GM12892 (cell line): ENCODE results near the gene TREM2. TPM values are rescaled to one million over a fixed set of nuclear protein-coding genes. Genes with fewer than 3 reads are reported as not detected.

Source experiments
- DNase-seq: peaks from one replicate; pipeline ENCODE4 v3.0.0; 2011; ENCODE audit not compliant: insufficient read length
- FAIRE-seq: peaks from 2 replicates; lab custom pipeline; 2011; peaks lifted over from hg19 to GRCh38; lab: Jason Lieb, UNC
- POLR2A ChIP-seq: IDR thresholded peaks from 2 replicates; pipeline ENCODE4 v1.6.1; 2011; ENCODE audit warnings: low read depth, low read length, control low read depth
- POLR2AphosphoS5 ChIP-seq: IDR thresholded peaks from 2 replicates; pipeline ENCODE4 v1.6.1; 2011; ENCODE audit warnings: low read depth, low read length, control low read depth
- TAF1 ChIP-seq: IDR thresholded peaks from 2 replicates; pipeline ENCODE4 v1.6.1; 2011; ENCODE audit warnings: low read depth, mild to moderate bottlenecking, control low read depth, low read length, borderline replicate concordance
- polyA plus RNA-seq: library from polyadenylated mRNA; unstranded; fragments of >200 nt; gene quantifications from one replicate; pipeline ENCODE4 v1.2.1, GENCODE V29; 2012; ENCODE audit warnings: missing spikeins, inconsistent platforms; ENCODE audit not compliant: missing spikeins

TREM2 gene
- not detected for polyA plus RNA-seq

DNA sequence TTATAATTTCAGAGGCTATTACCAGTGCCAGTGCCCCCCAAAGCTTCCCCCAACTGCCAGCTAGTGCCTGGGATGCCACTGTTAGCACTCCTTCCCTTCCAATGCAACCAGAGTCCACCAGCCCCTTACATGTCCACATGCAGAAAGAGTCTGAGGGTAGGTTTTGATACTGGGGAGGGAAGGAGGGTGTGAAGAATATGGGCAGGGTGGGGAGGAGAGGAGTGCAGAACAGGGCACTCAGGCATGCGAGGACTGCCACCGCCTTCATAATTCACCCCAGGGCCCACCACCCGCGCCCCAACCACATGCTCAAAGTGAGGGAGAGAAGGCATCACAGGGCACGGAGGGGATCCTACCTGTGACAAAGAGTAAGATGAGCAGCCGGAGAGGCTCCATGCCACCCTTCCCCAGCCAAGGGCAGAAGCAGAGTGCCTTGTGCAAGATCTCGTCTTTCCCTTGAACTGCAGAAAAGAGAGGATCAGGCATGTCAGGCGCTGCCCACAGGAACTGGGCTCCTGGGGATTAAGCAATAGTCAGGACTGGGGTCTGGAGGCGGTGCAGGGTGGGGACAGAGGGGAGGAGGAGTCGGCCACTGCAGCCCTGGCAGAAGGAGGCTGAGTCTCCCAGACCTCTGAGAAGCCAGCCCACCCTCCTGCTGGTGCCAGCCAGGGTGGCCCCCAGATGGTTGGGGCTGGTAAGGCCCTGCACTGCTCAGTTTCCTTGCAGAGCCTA, at the start of gene TREM2:
TSS of gene TREM2 (minus strand) at position 430 of the 732 bp plus-strand sequence. CDS start at position 396, 34 bp downstream.
- DNase-seq = no peak
- FAIRE-seq = no peak
- no peak for TF ChIP-seq POLR2A

DNA sequence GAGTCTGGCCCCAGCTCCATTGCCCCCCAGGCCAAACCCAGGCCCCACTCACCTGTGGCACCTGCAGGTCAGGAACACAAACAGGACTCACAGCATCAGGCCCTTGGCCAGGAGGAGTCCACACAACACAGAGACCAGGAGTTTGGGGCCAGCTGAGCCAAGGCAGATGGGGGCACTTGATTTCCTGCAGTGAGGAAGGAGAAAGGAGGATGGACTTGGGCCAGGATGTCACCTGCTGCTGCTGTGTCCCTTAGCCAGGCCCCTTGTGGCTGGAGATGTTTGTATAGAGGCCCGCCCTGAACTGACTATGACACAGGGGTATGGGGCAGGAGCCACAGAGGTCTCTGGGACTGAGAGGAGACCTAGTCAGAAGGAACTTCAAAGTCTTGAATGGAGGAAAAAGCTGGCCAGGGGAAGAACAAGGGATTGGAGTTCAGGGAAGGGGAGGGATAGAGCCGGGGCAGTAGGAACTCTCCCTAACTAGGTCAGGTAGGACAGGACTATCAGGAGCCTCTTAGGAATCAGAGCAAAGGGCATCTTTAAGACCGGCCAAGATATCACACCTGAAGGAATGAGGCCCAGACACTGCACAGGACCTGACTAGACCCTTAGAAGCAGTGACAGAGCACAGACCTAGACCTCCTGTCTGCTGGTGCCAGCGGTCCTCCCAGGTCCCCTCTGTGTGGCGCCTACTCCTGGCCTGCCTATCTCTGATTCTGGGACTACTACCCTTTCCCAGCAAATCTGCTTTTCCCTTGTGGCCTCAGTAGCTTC, 46.8 kb upstream of the TREM2 start:
- no peak for TF ChIP-seq POLR2AphosphoS5
- FAIRE-seq (no peak), DNase-seq (no peak)

- DNase-seq (no peak), FAIRE-seq (peak; percentile 77)
- TF ChIP-seq POLR2AphosphoS5 (no peak), POLR2A (no peak), TAF1 (no peak)
Observed at GRCh38 chr6:41208439-41209106, 45.7 kb upstream of the TREM2 start.

DNA sequence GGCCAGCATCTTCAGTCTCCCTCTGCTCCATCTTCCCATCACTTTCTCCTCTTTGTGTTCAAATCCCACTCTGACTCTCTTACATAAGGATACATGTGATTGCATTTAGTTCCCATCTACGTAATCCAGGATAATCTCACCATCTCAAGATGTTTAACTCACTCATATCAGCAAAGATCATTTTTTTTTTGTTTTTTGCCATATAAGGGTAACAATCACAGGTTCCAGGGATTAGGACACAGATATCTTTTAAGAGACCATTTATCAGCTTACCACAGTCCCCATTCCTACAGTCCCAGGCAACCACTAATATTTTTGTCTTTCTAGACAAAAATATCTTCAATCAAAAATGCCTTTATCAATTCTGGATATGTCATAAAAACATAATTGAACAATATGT, 41.2 kb upstream of the TREM2 start:
- no peak for DNase-seq
- TF ChIP-seq TAF1 (no peak), POLR2AphosphoS5 (no peak), POLR2A (no peak)
- no peak for FAIRE-seq

GRCh38 chr6:41201764-41202173, 38.9 kb upstream of the TREM2 start:
- TF ChIP-seq TAF1 (no peak), POLR2AphosphoS5 (no peak)
- peak; percentile 38 for FAIRE-seq
- no peak for DNase-seq

- FAIRE-seq = peak; percentile 80
- TF ChIP-seq POLR2AphosphoS5 (no peak), POLR2A (no peak), TAF1 (no peak)
- no peak for DNase-seq
Observed at GRCh38 chr6:41200901-41201763, 38.2 kb upstream of the TREM2 start, which contains the start of gene TREML2. Gene TREML2 (minus strand): TSS chr6:41201149. CDS start chr6:41201008, 141 bp downstream.

GRCh38 chr6:41200296-41200900, 37.5 kb upstream of the TREM2 start:
- no peak for DNase-seq
- no peak for TF ChIP-seq TAF1
- no peak for TF ChIP-seq POLR2A
- TF ChIP-seq POLR2AphosphoS5 = no peak
- peak; percentile 91 for FAIRE-seq

DNA sequence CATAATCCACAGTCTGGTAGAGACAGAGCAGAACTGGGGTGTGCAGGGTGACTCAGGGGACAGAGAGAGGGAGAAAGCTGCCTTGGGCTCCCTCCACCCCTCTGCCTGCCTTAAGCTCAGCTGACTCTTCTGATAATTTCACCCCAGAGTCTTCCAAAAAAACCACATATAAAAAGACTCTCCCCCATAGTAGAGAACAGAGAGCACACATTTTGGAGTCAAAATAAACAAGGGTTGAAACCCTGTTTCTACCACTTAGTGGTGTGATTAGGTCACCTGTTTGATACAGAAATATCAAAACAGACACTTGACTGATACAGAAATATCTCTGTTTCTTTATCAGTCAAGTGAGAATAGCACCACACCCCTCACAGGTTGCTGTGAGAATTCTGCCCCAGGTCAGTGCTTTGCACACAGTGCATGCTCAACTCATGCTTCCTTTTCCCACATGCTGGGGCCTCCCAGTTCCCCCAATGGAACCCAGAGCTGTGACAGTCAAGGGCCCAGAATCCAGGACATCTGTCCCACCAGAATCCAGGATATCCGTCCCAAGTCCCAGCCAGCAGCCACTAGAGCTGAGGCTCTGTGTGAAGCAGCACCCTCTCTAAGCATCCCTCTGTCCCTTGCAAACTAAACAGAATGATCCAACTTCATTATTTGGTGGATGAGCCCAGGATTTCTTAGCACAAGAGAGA, 36.8 kb upstream of the TREM2 start:
- FAIRE-seq (peak; percentile 93), DNase-seq (no peak)
- no peak for TF ChIP-seq POLR2AphosphoS5
- no peak for TF ChIP-seq POLR2A

DNA sequence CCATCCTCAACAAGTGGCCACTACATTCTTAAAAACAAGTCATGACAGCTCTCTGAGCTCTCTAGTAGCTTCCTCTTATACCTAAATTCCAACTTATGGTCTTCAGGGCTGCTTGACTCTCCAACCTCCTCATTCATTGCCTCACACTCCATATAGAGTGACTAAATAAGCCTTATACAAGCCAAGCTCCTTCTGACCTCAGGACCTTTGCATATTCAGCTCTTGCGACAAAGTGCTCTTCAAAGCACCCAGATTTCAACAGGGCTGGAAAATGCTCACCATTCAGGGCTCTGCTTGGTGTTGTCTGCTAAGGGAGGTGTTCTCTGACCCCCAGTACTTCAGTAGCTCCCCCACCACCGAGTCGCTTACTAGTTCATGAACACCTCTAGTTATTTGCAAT, 34.3 kb upstream of the TREM2 start:
- no peak for FAIRE-seq
- TF ChIP-seq POLR2A (no peak), POLR2AphosphoS5 (no peak), TAF1 (no peak)
- DNase-seq = no peak

DNA sequence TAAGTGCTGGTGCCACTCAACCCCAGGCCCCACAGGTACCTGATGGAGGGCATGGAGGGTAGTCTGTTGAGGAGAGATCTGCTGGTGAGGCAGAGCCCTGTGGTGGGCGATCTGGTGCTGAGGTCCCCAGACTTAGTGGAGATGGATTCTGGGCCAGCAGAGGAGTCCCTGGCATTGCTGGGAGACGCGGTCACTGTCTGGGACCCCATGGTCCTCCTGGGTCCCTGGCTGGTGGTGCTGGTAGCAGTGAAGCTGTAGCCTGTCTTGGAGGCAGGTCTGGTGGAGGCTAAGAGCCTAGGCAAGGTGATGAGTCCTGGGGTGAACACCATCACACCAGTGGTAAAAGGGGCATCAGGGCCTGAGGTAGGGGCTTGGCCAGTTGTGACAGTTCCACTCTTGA, 31.5 kb upstream of the TREM2 start:
- FAIRE-seq = no peak
- DNase-seq = no peak
- no peak for TF ChIP-seq POLR2A
- TF ChIP-seq TAF1 = no peak
- no peak for TF ChIP-seq POLR2AphosphoS5
